NCI-H2196 treated with DMSO at 0.1 percent for 48 hours (cell line): ENCODE measurements around the gene CIT.

Experiments
- DNase-seq: peaks from one replicate; lab custom pipeline; 2025; ENCODE audit not compliant: unreplicated experiment; lab: John Stamatoyannopoulos, UW

CIT gene

GRCh38 chr12:119808441-119808840, 68.7 kb downstream of the CIT start:
- no peak for DNase-seq

- no peak for DNase-seq
Measured at GRCh38 chr12:119807380-119807779, 69.7 kb downstream of the CIT start.

GRCh38 chr12:119804011-119804641, 73.0 kb downstream of the CIT start:
- DNase-seq: no peak

GRCh38 chr12:119803381-119803791, 73.7 kb downstream of the CIT start:
- DNase-seq: no peak

- no peak for DNase-seq
Measured at GRCh38 chr12:119802472-119802871, 74.6 kb downstream of the CIT start.

- no peak for DNase-seq
Measured at GRCh38 chr12:119797090-119797489, 80.0 kb downstream of the CIT start.

- DNase-seq: no peak
Measured at GRCh38 chr12:119796292-119796691, 80.8 kb downstream of the CIT start.

- no peak for DNase-seq
Measured at GRCh38 chr12:119791453-119791852, 85.7 kb downstream of the CIT start.

- DNase-seq: no peak
Measured at GRCh38 chr12:119788786-119789185, 88.3 kb downstream of the CIT start.

GRCh38 chr12:119786539-119786938, 90.6 kb downstream of the CIT start:
- DNase-seq: no peak

GRCh38 chr12:119784673-119785072, 92.4 kb downstream of the CIT start:
- DNase-seq: no peak

GRCh38 chr12:119783787-119784186, 93.3 kb downstream of the CIT start:
- no peak for DNase-seq

GRCh38 chr12:119781804-119782203, 95.3 kb downstream of the CIT start:
- DNase-seq: no peak

- DNase-seq: peak; percentile 14
Measured at GRCh38 chr12:119780786-119781434, 96.2 kb downstream of the CIT start.

GRCh38 chr12:119775246-119775895, 101.7 kb downstream of the CIT start:
- no peak for DNase-seq

GRCh38 chr12:119772431-119772830, 104.7 kb downstream of the CIT start:
- DNase-seq: no peak

- DNase-seq: no peak
Measured at GRCh38 chr12:119770146-119770545, 107.0 kb downstream of the CIT start.

GRCh38 chr12:119762619-119763018, 114.5 kb downstream of the CIT start:
- no peak for DNase-seq

- no peak for DNase-seq
Measured at GRCh38 chr12:119758722-119759121, 118.4 kb downstream of the CIT start.

- no peak for DNase-seq
Measured at GRCh38 chr12:119758234-119758633, 118.9 kb downstream of the CIT start.

GRCh38 chr12:119751961-119752360, 125.2 kb downstream of the CIT start:
- DNase-seq: no peak

GRCh38 chr12:119749666-119750065, 127.5 kb downstream of the CIT start:
- no peak for DNase-seq
